Loucy (cell line): ENCODE results near the gene CBX2.

ENCODE experiments used
- CTCF ChIP-seq: fragments of 200-600 bp; sonication (generic); conservative IDR thresholded peaks from 2 replicates; pipeline ENCODE4 v1.5.1; 2014; ENCODE audit warnings: mild to moderate bottlenecking, antibody characterized with exemption, low read length
- EZH2phosphoT487 ChIP-seq: fragments of 200-600 bp; IDR thresholded peaks from 2 replicates; pipeline ENCODE4 v1.6.1; 2018; ENCODE audit warnings: antibody characterized with exemption, mild to moderate bottlenecking, moderate library complexity, borderline replicate concordance

- TF ChIP-seq CTCF (no peak), EZH2phosphoT487 (no peak)
These were observed 30.2 kb upstream of the CBX2 start for GRCh38 chr17:79747508-79748294.
